Muscle layer of colon (tissue), 2 donors: ENCODE measurements around the gene GPR18.

Source experiments
- H3K27ac ChIP-seq: one replicate; pipeline ENCODE4 v1.7.0; 2013; ENCODE audit warnings: low read depth, mild to moderate bottlenecking, low read length, moderate library complexity
- H3K27me3 ChIP-seq, 2 donors: one replicate each; pipeline ENCODE4 v1.7.0; 2013; ENCODE audit warnings: low read length in 2 of 2, mild to moderate bottlenecking in 2 of 2; ENCODE audit not compliant: insufficient read depth in 2 of 2, control insufficient read depth in 1 of 2
- H3K36me3 ChIP-seq: one replicate; pipeline ENCODE4 v1.7.0; 2013; ENCODE audit warnings: mild to moderate bottlenecking, low read length; ENCODE audit not compliant: insufficient read depth
- H3K4me1 ChIP-seq: one replicate; pipeline ENCODE4 v1.7.0; 2013; ENCODE audit warnings: mild to moderate bottlenecking, low read length; ENCODE audit not compliant: insufficient read depth
- H3K4me3 ChIP-seq, 2 donors: one replicate each; pipeline ENCODE4 v1.7.0; 2013; ENCODE audit warnings: low read length in 2 of 2, low read depth in 1 of 2, mild to moderate bottlenecking in 1 of 2, moderate library complexity in 1 of 2
- H3K9ac ChIP-seq: one replicate; pipeline ENCODE4 v1.7.0; 2013; ENCODE audit warnings: low read length
- H3K9me3 ChIP-seq: one replicate; pipeline ENCODE4 v1.7.0; 2013; ENCODE audit warnings: mild to moderate bottlenecking, low read length
- donor health status: abdominal sarcoma.
- donor health status: Adenocarcinoma of cecum.

The GPR18 gene

DNA sequence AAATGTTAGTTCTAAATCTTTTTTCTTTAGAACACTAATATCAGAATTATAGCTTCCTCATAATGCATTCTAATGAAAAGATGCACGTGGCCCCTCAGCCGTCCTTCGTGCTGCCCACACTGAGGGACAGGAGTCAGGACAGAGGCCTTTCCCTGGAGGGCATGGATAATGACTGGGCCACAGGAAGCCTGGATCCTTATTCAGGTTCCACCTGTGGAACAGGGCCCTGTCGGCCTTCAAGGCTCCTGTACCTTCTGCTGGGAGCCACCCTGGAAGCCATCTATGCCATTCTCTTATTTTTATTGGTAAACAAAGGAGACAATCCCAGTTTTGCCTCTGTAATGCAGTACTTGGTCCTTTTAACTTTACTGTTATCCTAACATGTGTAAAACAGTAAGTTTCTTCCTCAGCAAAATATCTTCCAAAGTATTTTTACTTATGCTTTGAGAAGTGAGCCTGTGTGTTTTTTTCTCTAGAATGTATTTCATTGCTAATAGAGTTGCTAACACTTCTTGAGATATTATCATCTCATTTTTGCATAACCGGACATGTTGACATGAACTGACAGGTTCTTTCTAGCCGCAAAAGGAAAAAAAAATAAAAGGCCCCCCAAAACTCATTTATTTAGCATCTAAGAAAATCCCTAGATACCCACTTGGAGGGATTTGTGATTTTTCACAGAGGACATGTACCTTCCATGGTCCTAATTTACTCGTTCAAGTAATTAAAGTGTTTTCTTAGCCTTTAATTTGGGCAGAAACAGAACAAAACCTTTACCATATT lies 43.1 kb upstream of the GPR18 start:
- no peaks in the 10 kb centered on the region for H3K9me3 ChIP-seq
- peaks cover 22% of the 10 kb centered on the region for H3K4me1 ChIP-seq
- H3K4me3 ChIP-seq, result no peak overlapping the region
- H3K36me3 ChIP-seq, result no peaks in the 10 kb centered on the region
- no peaks in the 10 kb centered on the region for H3K27me3 ChIP-seq
- H3K9ac ChIP-seq, result no peak overlapping the region
- H3K27ac ChIP-seq, result peak overlapping the region; percentile 20

DNA sequence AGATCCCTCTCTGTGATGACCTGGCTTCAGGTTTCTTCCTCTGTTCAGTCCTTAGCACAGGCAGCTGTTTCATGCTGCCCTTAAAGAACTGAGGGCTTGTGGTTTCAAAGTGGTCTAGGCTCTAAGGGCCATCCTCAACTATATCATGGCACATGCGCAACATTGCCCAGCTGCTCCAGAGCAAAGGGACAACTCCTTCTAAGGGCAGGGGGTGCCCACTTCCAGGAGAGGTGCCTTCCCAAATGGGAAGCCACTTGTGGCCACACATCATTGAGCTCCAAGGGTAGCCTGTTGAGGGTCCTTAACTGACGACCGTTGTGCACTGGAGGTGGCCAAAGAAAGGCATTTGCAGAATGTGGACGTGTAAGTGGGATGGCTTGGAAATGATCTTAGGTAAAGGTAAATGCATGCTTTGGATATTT lies 41.8 kb upstream of the GPR18 start:
- no peaks in the 10 kb centered on the region for H3K9me3 ChIP-seq
- H3K36me3 ChIP-seq, result peaks cover 7% of the 10 kb centered on the region
- H3K4me3 ChIP-seq, result no peak overlapping the region
- no peak overlapping the region for H3K27ac ChIP-seq
- no peak overlapping the region for H3K9ac ChIP-seq
- no peaks in the 10 kb centered on the region for H3K27me3 ChIP-seq
- peaks cover 22% of the 10 kb centered on the region for H3K4me1 ChIP-seq

DNA sequence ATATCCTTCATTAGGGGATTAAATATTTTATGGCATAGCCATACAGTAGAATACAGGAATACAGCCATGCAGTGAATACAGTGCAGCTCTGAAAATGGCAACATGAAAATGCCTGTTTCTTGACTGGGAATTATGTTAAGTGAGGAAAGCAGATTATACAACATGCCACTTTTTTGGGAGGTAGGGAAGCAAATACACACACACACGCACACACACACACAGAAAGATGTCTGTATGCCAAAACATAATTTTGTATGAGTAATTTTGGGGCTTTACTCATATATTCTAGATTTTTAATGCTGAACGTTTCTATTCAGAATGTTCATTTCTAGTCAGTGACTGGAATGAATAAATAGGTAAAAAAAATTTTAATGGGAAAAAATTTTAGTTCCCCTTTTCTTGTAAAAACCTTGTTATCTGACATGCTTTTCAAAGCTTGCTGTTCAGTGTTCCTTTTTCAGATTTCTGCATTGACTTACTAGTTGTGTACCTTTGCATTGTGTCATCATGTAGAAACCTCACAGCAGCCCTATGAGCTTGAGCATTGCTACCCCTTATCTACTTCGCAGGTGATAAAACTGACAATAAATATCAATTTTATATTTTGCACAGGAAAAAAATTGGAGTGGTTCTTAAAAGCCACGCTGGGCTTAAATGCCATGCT lies 41.2 kb upstream of the GPR18 start:
- Histone ChIP-seq H3K27me3 (no peaks in the 10 kb centered on the region), H3K27ac (no peak overlapping the region), H3K4me3 (no peak overlapping the region), H3K4me1 (peaks cover 18% of the 10 kb centered on the region), H3K36me3 (peaks cover 8% of the 10 kb centered on the region), H3K9ac (no peak overlapping the region), H3K9me3 (no peaks in the 10 kb centered on the region)

DNA sequence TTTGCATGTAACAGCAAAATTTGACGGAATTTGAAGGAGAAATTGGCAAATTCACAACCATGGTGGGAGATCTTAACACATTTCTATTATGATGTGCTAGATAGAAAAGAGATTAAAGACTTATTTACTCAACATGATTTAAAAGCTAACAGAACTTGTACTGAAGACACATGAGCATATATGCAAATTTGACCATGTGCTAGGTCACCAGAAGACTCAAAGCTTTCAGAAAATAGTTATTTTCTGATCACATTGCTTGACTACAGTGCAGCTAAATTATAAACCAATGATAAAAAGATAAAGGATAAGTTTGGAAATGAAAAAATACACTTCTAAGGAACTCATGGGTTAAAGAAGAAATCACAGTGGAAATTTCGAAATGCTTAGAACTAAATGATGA lies 39.9 kb upstream of the GPR18 start:
- peaks cover 11% of the 10 kb centered on the region for H3K4me1 ChIP-seq

DNA sequence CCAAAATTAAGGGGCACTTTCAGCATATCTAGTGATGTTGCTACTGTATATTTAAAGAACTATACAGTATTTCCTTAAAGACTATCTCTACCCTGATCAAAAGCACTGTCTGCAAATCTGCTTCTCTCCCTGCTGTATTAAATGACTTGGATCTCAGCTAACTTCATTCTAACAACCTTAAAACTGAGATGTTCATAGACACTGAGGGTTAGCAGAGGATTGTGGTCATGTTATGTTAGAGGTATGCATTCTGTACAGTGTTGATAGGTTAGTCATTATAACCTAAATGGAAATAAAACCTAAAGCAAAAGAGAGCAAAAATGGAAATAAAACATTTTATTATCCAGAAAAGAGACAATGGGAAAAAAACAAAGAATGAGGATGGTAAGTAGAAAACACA lies 39.2 kb upstream of the GPR18 start:
- peak overlapping the region; percentile 8 for H3K27ac ChIP-seq
- H3K9ac ChIP-seq, result no peak overlapping the region
- H3K27me3 ChIP-seq, result no peaks in the 10 kb centered on the region
- peaks cover 15% of the 10 kb centered on the region for H3K36me3 ChIP-seq
- no peaks in the 10 kb centered on the region for H3K9me3 ChIP-seq
- peaks cover 6% of the 10 kb centered on the region for H3K4me1 ChIP-seq
- no peak overlapping the region for H3K4me3 ChIP-seq

More for the DNA sequence above, 39.9 kb upstream of the GPR18 start:
- Histone ChIP-seq H3K9ac (no peak overlapping the region), H3K27me3 (no peaks in the 10 kb centered on the region), H3K27ac (no peak overlapping the region), H3K9me3 (no peaks in the 10 kb centered on the region), H3K36me3 (peaks cover 12% of the 10 kb centered on the region), H3K4me3 (no peak overlapping the region)

DNA sequence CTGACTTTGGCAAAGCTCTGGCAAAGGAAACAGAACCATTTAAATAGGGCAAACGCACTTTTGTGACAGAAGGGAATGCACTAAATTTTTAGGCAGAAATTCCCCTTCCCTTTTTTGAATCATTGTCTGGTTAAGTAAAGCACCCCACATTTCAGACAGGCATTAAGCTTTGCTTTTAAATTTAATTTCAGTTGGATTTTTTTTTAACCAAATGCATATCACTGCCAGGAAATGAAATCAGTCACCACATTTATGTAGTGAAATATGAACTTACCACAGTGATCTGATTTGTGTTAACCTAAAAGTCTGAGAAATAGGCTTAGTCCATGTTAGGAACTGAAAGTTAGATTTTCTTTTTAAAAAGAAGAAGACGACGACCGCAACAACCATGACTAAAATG lies 38.2 kb upstream of the GPR18 start:
- H3K9me3 ChIP-seq, result no peaks in the 10 kb centered on the region
- no peaks in the 10 kb centered on the region for H3K27me3 ChIP-seq
- peaks cover 15% of the 10 kb centered on the region for H3K36me3 ChIP-seq
- no peak overlapping the region for H3K4me3 ChIP-seq
- H3K9ac ChIP-seq, result no peak overlapping the region
- no peak overlapping the region for H3K27ac ChIP-seq
- peaks cover 6% of the 10 kb centered on the region for H3K4me1 ChIP-seq

DNA sequence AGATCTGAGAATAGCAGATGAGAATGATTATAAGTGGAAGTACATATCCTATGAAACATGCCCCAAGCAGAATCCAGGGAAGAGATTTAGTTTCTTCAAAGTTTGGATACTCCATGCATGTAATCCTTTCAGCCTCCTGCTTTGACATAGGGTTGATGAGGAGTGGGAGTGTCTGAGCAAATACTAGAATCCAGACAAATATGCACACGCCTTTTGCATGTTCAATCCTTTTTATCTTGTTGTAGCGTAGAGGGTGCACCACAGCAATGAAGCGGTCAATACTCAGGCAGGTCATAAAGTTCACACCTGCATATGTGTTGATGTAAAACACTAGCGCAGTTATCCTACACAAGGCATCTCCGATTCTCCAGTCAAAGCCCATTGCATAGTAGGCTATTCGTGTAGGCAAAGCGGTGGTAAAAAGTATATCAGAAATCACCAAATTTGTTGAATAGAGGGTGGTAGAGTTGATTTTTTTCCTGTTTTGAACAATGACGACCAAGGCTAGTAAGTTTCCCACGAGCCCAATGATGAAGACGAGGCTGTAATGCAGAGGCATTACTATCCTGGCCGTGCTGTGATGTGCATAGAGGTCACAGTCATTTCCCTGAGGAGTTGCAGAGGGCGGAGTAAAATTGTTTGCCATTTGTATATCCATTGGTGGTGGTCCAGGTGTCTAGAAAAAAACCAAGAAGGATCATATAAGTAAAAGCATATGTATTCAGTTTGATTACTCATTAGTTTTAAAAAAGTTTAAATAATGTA lies 37.5 kb upstream of the GPR18 start:
- Histone ChIP-seq H3K9me3 (no peaks in the 10 kb centered on the region), H3K4me1 (peaks cover 6% of the 10 kb centered on the region), H3K27ac (no peak overlapping the region), H3K27me3 (no peaks in the 10 kb centered on the region), H3K4me3 (no peak overlapping the region), H3K36me3 (peaks cover 15% of the 10 kb centered on the region), H3K9ac (no peak overlapping the region)

DNA sequence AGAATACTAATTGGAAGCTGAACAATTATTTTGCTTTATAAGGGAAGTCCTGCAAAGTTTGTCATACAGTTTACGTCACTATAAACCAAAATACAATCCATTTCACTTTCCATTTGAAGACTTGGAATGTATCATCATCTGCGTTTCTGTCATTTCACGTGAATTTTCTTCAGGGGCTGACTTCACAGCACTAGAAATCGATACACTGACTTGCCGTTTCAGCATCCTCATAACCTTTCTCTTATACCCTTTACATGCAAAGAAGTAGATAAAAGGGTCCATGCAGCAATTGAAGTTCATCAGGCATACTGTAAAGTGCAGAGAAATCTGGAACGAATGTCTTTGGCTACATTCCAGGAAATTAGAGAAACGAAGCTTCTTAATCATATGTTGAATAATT lies 36.8 kb upstream of the GPR18 start:
- no peaks in the 10 kb centered on the region for H3K27me3 ChIP-seq
- H3K36me3 ChIP-seq, result peaks cover 16% of the 10 kb centered on the region
- H3K9me3 ChIP-seq, result no peaks in the 10 kb centered on the region
- no peak overlapping the region for H3K4me3 ChIP-seq
- no peak overlapping the region for H3K9ac ChIP-seq
- peaks cover 5% of the 10 kb centered on the region for H3K4me1 ChIP-seq
- no peak overlapping the region for H3K27ac ChIP-seq

DNA sequence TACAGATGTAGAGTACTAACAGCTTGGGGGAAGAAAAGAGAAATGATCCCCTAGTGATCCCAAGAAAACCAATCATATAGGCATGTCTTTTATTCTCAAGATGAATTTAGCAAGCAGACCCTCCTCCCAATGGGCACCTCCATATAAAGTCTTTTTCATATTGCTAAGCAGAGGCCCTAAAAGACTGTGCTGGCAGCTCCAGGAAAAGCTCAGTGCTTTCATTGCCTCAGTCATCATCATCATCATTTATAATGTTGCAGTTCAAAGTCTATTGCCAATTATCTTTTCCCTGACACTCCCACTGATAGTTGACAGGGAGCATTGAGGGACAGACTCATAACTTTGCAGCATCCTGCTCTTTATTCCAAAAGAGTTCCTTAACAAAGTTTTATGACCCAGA lies 36.0 kb upstream of the GPR18 start:
- Histone ChIP-seq H3K9me3 (no peaks in the 10 kb centered on the region), H3K27ac (no peak overlapping the region), H3K27me3 (no peaks in the 10 kb centered on the region), H3K4me3 (no peak overlapping the region), H3K9ac (no peak overlapping the region), H3K36me3 (peaks cover 18% of the 10 kb centered on the region), H3K4me1 (no peaks in the 10 kb centered on the region)

DNA sequence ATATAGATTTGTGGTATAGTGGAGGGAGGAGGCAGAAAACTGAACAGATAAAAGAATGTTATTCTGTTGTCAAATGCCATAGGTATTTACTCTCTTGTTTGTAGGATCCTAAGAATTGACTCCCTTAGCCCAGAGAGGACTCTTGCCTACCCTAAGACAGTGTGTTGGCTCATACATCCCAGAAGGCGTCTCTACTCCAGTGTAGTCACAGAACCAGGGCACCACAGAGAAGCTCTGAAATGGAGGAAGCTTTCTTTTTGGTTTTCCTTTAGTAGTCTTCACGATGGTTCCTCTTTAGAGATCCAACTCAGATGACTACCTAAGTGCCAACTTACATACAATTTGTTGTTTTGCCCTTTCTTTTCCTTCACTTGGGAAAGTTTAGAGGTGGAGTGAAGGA lies 35.0 kb upstream of the GPR18 start:
- no peak overlapping the region for H3K27ac ChIP-seq
- no peaks in the 10 kb centered on the region for H3K9me3 ChIP-seq
- no peak overlapping the region for H3K4me3 ChIP-seq
- H3K4me1 ChIP-seq, result peaks cover 2% of the 10 kb centered on the region
- peaks cover 18% of the 10 kb centered on the region for H3K36me3 ChIP-seq
- no peaks in the 10 kb centered on the region for H3K27me3 ChIP-seq
- no peak overlapping the region for H3K9ac ChIP-seq

DNA sequence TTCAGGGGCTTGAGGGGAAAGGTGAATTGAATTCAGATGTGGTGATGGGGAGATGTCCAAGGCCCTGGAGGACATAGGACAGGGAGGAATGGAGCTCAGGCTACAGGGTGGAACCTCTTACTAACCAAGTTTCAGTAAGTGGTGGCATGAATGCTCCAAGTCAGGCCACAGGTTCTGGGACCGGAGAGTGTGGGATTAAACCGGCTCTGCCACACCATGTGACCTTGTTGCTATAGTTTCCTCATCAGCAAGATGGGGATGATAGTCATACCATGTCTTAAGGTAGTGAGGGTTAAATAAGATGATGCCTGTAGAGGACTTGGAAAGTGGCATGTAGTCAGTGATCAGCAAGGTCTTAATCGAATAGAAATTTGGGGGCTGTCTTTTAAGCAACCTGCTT lies 32.7 kb upstream of the GPR18 start:
- no peak overlapping the region for H3K9ac ChIP-seq
- no peak overlapping the region for H3K27ac ChIP-seq
- no peak overlapping the region for H3K4me3 ChIP-seq
- no peaks in the 10 kb centered on the region for H3K9me3 ChIP-seq
- H3K27me3 ChIP-seq, result no peaks in the 10 kb centered on the region
- H3K4me1 ChIP-seq, result peaks cover 11% of the 10 kb centered on the region
- peaks cover 18% of the 10 kb centered on the region for H3K36me3 ChIP-seq
